GM23338 (cell line): ENCODE results near the gene SLTM. TPM values are rescaled to one million over a fixed set of nuclear protein-coding genes. Genes with fewer than 3 reads are reported as not detected.
A peak's percentile ranks its signal among the peaks of the same experiment; 100 is the strongest.

ENCODE experiments used
- ATAC-seq: fragments of 200-7000 bp; cut with Tn5 transposase; 3 replicates; pipeline ENCODE4 v1.9.1; 2020
- DNase-seq: peaks from one replicate; pipeline ENCODE4 v3.0.0-alpha.2; 2015; ENCODE audit warnings: low spot score
- H2AFZ ChIP-seq: fragments of 200-600 bp; sonication (generic); 2 replicates; pipeline ENCODE4 v1.8.0; 2016; ENCODE audit warnings: antibody characterized with exemption, mild to moderate bottlenecking, moderate library complexity
- H3F3A ChIP-seq: fragments of 200-600 bp; sonication (generic); replicated peaks from 2 replicates; pipeline ENCODE4 v1.8.0; 2017; ENCODE audit warnings: antibody characterized with exemption, mixed run types, low read depth
- H3K27ac ChIP-seq: fragments of 200-600 bp; sonication (generic); 2 replicates; pipeline ENCODE4 v1.6.1; 2016; ENCODE audit warnings: low read depth
- H3K27me3 ChIP-seq: fragments of 200-600 bp; sonication (generic); 2 replicates; pipeline ENCODE4 v1.8.0; 2016; ENCODE audit warnings: mild to moderate bottlenecking, mixed run types, moderate library complexity; ENCODE audit not compliant: insufficient read depth
- H3K36me3 ChIP-seq: fragments of 200-600 bp; sonication (generic); 2 replicates; pipeline ENCODE4 v1.8.0; 2016; ENCODE audit warnings: mild to moderate bottlenecking; ENCODE audit not compliant: insufficient read depth
- H3K4me1 ChIP-seq: fragments of 200-600 bp; sonication (generic); 2 replicates; pipeline ENCODE4 v1.8.0; 2016; ENCODE audit warnings: mild to moderate bottlenecking, moderate library complexity; ENCODE audit not compliant: insufficient read depth
- H3K4me2 ChIP-seq: fragments of 200-600 bp; sonication (generic); 2 replicates; pipeline ENCODE4 v1.7.1; 2017; ENCODE audit warnings: mixed run types
- H3K4me3 ChIP-seq: fragments of 200-600 bp; sonication (generic); 2 replicates; pipeline ENCODE4 v1.6.1; 2016; ENCODE audit warnings: mixed run types
- H3K79me2 ChIP-seq: fragments of 200-600 bp; sonication (generic); replicated peaks from 2 replicates; pipeline ENCODE4 v1.8.0; 2017; ENCODE audit warnings: mild to moderate bottlenecking; ENCODE audit not compliant: insufficient read depth
- H3K9me2 ChIP-seq: fragments of 200-600 bp; sonication (generic); 2 replicates; pipeline ENCODE4 v1.8.0; 2017; ENCODE audit not compliant: insufficient read depth
- H4K20me1 ChIP-seq: fragments of 200-600 bp; sonication (generic); replicated peaks from 2 replicates; pipeline ENCODE4 v1.8.0; 2017; ENCODE audit warnings: mild to moderate bottlenecking; ENCODE audit not compliant: insufficient read depth
- H3K27ac Mint-ChIP-seq: 2 replicates; pipeline ENCODE4 v1.8.0; 2020; ENCODE audit warnings: inconsistent platforms, mild to moderate bottlenecking, moderate library complexity, mixed read lengths
- H3K27me3 Mint-ChIP-seq: 3 replicates; pipeline ENCODE4 v1.8.0; 2022; ENCODE audit warnings: low read depth, mild to moderate bottlenecking, moderate library complexity, mixed read lengths, inconsistent platforms; ENCODE audit not compliant: insufficient read depth, poor library complexity
- H3K36me3 Mint-ChIP-seq: 3 replicates; pipeline ENCODE4 v1.8.0; 2021; ENCODE audit warnings: low read depth, mild to moderate bottlenecking, inconsistent platforms, moderate library complexity, mixed read lengths
- H3K4me1 Mint-ChIP-seq: 3 replicates; pipeline ENCODE4 v1.8.0; 2020; ENCODE audit warnings: mild to moderate bottlenecking, inconsistent platforms, mixed read lengths
- H3K4me3 Mint-ChIP-seq: 3 replicates; pipeline ENCODE4 v1.8.0; 2021; ENCODE audit warnings: moderate library complexity, mild to moderate bottlenecking, inconsistent platforms, mixed read lengths
- H3K9me3 Mint-ChIP-seq: 3 replicates; pipeline ENCODE4 v1.8.0; 2020; ENCODE audit warnings: moderate library complexity, mild to moderate bottlenecking, inconsistent platforms, mixed read lengths
- JUNB ChIP-seq: IDR thresholded peaks from one replicate; pipeline ENCODE4 v1.6.1; 2016; ENCODE audit warnings: antibody characterized with exemption; ENCODE audit not compliant: unreplicated experiment
- POLR2AphosphoS5 ChIP-seq: IDR thresholded peaks from 2 replicates; pipeline ENCODE4 v1.6.1; 2016; ENCODE audit warnings: antibody characterized with exemption, low read depth
- ZNF331 ChIP-seq: fragments of 250-450 bp; sonication (Bioruptor Pico); IDR thresholded peaks from 2 replicates; pipeline ENCODE4 v1.5.0; 2020; ENCODE audit warnings: low read depth, mild to moderate bottlenecking, moderate library complexity
- polyA plus RNA-seq: library from polyadenylated mRNA; unstranded; fragments of >200 nt; fragmentation: Nextera tagmentation; extraction: Ambion mirVana; gene quantifications from 2 replicates; pipeline ENCODE4 v1.2.1, GENCODE V29; 2016
- total RNA-seq: library from RNA; depleted of rRNA; stranded (reverse); fragments of >200 nt; shearing (Covaris generic); gene quantifications from 2 replicates; pipeline ENCODE4 v1.2.3, GENCODE V29; 2014
- TF ChIP-seq, protein P1 (sequence below), 2 experiments: fragments of 200-600 bp in 1 of 2; sonication (generic) in 1 of 2; conservative IDR thresholded peaks; 2 replicates each; pipeline versions ENCODE4 v1.5.1 to v1.6.1; 2016 to 2017; ENCODE audit warnings: antibody characterized with exemption in 2 of 2, low read depth in 2 of 2, mild to moderate bottlenecking in 2 of 2, moderate library complexity in 1 of 2
- TF ChIP-seq, protein P2 (sequence below): IDR thresholded peaks from 2 replicates; pipeline ENCODE4 v1.6.1; 2016; ENCODE audit warnings: antibody characterized with exemption
- TF ChIP-seq, protein P3 (sequence below): fragments of 250-450 bp; sonication (Bioruptor Pico); IDR thresholded peaks from 2 replicates; pipeline ENCODE4 v1.5.0; 2020; ENCODE audit warnings: mild to moderate bottlenecking, moderate library complexity
- TF ChIP-seq, protein P4 (sequence below): IDR thresholded peaks from one replicate; pipeline ENCODE4 v1.6.1; 2018; ENCODE audit warnings: antibody characterized with exemption; ENCODE audit not compliant: unreplicated experiment

Gene SLTM
- total and polyA plus RNA-seq, 2 experiments from 2014 or later = 210 to 476 TPM

DNA sequence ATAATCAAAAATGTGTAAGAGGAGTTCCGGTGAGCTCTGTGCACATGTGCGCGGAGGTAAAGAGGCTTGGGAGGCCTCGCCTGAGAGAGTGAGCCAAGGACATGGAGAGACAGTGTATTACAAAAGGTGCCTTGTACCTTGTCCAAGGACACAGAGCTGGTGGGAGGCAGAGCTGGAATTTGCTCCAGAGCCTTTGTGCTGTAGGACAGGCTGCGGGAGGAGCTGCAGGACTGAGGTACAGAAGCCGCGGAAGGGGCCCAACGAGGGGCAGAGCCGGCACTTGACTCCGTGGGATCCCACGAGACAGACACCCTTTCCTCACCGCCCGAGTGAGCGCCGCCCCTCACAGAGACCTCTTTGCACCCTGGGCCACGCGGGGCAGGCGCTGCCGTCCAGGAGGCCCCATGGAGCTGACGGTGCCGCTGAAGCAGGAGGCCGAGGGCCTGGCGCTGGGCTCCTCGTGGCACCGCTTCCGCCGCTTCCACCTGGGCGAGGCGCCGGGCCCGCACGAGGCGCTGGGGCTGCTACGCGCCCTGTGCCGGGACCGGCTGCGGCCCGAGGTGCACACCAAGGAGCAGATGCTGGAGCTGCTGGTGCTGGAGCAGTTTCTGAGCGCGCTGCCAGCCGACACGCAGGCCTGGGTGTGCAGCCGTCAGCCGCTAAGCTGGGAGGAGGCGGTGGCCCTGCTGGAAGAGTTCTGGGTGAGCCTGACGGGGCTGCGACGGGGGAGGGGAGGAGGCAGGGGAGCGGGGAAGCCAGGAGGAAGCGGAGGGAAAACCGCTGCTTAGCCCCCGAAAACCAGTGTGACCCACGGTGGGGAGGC is 68.7 kb downstream of the SLTM start:
- Mint-ChIP-seq H3K4me1 (peaks cover 10% of the 10 kb centered on the region), H3K36me3 (peaks cover 7% of the 10 kb centered on the region), H3K9me3 (peaks cover 3% of the 10 kb centered on the region), H3K27me3 (peaks cover 17% of the 10 kb centered on the region), H3K4me3 (peak overlapping the region; percentile 60), H3K27ac (no peak overlapping the region; the same call in 1 of the 2 replicates)
- TF ChIP-seq, protein P1, sequence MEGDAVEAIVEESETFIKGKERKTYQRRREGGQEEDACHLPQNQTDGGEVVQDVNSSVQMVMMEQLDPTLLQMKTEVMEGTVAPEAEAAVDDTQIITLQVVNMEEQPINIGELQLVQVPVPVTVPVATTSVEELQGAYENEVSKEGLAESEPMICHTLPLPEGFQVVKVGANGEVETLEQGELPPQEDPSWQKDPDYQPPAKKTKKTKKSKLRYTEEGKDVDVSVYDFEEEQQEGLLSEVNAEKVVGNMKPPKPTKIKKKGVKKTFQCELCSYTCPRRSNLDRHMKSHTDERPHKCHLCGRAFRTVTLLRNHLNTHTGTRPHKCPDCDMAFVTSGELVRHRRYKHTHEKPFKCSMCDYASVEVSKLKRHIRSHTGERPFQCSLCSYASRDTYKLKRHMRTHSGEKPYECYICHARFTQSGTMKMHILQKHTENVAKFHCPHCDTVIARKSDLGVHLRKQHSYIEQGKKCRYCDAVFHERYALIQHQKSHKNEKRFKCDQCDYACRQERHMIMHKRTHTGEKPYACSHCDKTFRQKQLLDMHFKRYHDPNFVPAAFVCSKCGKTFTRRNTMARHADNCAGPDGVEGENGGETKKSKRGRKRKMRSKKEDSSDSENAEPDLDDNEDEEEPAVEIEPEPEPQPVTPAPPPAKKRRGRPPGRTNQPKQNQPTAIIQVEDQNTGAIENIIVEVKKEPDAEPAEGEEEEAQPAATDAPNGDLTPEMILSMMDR (conservative IDR thresholded peaks at IDR 0.05; ENCODE audit: low read depth in 2 of 2) = peak in 1 of 2 experiments; percentile 32; a peak in 2 of 4 replicates
- no peak for TF ChIP-seq ZNF331 (CRISPR knock-in tag)
- Histone ChIP-seq H3K36me3 (no peaks in the 10 kb centered on the region), H3F3A (0 out of 2 replicates have a peak, but pooled peaks cover 6% of the 10 kb centered on the region), H3K27ac (no peak overlapping the region), H3K79me2 (no peaks in the 10 kb centered on the region), H4K20me1 (no peaks in the 10 kb centered on the region), H3K4me1 (no peaks in the 10 kb centered on the region; the same call in 1 of the 2 replicates), H3K4me2 (peak overlapping the region; percentile 81), H3K27me3 (peaks cover 9% of the 10 kb centered on the region; the same call in 1 of the 2 replicates), H3K4me3 (peak overlapping the region; percentile 52), H2AFZ (peak overlapping the region; percentile 13), H3K9me2 (no peaks in the 10 kb centered on the region)
- ATAC-seq = peak; percentile 85
- peak; percentile 80 for DNase-seq

DNA sequence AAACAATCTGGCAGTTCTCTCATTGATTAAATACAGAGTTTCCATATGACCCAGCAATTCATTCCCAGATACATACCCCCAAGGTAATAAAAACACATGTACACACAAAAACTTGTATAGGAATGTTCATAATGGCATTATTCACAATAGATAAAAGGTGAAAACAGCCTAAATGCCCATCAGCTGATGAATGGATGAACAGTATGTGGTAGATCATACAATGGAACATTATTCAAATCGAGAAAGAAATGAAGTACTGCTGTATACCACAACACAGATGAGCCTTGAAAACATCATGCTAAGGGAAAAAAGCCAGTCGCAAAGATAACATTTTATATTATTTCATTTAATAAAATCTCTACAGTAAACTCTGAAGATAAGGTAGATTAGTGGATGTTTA is 71.2 kb downstream of the SLTM start:
- Histone ChIP-seq H3K9me2 (no peaks in the 10 kb centered on the region), H3K27ac (no peak overlapping the region), H3K4me2 (no peak overlapping the region), H2AFZ (no peak overlapping the region), H3K36me3 (no peaks in the 10 kb centered on the region), H4K20me1 (no peaks in the 10 kb centered on the region), H3F3A (0 out of 2 replicates have a peak, but pooled peaks cover 1% of the 10 kb centered on the region), H3K79me2 (no peaks in the 10 kb centered on the region), H3K27me3 (peaks cover 9% of the 10 kb centered on the region; the same call in 1 of the 2 replicates), H3K4me1 (no peaks in the 10 kb centered on the region; the same call in 1 of the 2 replicates), H3K4me3 (no peak overlapping the region)
- ATAC-seq (no peak), DNase-seq (no peak)
- peaks cover 14% of the 10 kb centered on the region for H3K27me3 Mint-ChIP-seq
- peaks cover 2% of the 10 kb centered on the region; the same call in 2 of the 3 replicates for H3K36me3 Mint-ChIP-seq
- no peak overlapping the region for H3K27ac Mint-ChIP-seq
- H3K4me1 Mint-ChIP-seq = peaks cover 8% of the 10 kb centered on the region
- no peak overlapping the region for H3K4me3 Mint-ChIP-seq
- peaks cover 1% of the 10 kb centered on the region; the same call in 2 of the 3 replicates for H3K9me3 Mint-ChIP-seq
- TF ChIP-seq, protein P2, sequence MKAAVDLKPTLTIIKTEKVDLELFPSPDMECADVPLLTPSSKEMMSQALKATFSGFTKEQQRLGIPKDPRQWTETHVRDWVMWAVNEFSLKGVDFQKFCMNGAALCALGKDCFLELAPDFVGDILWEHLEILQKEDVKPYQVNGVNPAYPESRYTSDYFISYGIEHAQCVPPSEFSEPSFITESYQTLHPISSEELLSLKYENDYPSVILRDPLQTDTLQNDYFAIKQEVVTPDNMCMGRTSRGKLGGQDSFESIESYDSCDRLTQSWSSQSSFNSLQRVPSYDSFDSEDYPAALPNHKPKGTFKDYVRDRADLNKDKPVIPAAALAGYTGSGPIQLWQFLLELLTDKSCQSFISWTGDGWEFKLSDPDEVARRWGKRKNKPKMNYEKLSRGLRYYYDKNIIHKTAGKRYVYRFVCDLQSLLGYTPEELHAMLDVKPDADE = no peak
- TF ChIP-seq, protein P3, sequence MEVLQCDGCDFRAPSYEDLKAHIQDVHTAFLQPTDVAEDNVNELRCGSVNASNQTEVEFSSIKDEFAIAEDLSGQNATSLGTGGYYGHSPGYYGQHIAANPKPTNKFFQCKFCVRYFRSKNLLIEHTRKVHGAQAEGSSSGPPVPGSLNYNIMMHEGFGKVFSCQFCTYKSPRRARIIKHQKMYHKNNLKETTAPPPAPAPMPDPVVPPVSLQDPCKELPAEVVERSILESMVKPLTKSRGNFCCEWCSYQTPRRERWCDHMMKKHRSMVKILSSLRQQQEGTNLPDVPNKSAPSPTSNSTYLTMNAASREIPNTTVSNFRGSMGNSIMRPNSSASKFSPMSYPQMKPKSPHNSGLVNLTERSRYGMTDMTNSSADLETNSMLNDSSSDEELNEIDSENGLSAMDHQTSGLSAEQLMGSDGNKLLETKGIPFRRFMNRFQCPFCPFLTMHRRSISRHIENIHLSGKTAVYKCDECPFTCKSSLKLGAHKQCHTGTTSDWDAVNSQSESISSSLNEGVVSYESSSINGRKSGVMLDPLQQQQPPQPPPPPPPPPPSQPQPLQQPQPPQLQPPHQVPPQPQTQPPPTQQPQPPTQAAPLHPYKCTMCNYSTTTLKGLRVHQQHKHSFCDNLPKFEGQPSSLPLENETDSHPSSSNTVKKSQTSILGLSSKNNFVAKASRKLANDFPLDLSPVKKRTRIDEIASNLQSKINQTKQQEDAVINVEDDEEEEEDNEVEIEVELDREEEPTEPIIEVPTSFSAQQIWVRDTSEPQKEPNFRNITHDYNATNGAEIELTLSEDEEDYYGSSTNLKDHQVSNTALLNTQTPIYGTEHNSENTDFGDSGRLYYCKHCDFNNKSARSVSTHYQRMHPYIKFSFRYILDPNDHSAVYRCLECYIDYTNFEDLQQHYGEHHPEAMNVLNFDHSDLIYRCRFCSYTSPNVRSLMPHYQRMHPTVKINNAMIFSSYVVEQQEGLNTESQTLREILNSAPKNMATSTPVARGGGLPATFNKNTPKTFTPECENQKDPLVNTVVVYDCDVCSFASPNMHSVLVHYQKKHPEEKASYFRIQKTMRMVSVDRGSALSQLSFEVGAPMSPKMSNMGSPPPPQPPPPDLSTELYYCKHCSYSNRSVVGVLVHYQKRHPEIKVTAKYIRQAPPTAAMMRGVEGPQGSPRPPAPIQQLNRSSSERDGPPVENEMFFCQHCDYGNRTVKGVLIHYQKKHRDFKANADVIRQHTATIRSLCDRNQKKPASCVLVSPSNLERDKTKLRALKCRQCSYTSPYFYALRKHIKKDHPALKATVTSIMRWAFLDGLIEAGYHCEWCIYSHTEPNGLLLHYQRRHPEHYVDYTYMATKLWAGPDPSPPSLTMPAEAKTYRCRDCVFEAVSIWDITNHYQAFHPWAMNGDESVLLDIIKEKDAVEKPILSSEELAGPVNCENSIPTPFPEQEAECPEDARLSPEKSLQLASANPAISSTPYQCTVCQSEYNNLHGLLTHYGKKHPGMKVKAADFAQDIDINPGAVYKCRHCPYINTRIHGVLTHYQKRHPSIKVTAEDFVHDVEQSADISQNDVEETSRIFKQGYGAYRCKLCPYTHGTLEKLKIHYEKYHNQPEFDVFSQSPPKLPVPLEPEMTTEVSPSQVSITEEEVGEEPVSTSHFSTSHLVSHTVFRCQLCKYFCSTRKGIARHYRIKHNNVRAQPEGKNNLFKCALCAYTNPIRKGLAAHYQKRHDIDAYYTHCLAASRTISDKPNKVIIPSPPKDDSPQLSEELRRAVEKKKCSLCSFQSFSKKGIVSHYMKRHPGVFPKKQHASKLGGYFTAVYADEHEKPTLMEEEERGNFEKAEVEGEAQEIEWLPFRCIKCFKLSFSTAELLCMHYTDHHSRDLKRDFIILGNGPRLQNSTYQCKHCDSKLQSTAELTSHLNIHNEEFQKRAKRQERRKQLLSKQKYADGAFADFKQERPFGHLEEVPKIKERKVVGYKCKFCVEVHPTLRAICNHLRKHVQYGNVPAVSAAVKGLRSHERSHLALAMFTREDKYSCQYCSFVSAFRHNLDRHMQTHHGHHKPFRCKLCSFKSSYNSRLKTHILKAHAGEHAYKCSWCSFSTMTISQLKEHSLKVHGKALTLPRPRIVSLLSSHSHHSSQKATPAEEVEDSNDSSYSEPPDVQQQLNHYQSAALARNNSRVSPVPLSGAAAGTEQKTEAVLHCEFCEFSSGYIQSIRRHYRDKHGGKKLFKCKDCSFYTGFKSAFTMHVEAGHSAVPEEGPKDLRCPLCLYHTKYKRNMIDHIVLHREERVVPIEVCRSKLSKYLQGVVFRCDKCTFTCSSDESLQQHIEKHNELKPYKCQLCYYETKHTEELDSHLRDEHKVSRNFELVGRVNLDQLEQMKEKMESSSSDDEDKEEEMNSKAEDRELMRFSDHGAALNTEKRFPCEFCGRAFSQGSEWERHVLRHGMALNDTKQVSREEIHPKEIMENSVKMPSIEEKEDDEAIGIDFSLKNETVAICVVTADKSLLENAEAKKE (CRISPR knock-in tag) = no peak
- TF ChIP-seq, protein P4, sequence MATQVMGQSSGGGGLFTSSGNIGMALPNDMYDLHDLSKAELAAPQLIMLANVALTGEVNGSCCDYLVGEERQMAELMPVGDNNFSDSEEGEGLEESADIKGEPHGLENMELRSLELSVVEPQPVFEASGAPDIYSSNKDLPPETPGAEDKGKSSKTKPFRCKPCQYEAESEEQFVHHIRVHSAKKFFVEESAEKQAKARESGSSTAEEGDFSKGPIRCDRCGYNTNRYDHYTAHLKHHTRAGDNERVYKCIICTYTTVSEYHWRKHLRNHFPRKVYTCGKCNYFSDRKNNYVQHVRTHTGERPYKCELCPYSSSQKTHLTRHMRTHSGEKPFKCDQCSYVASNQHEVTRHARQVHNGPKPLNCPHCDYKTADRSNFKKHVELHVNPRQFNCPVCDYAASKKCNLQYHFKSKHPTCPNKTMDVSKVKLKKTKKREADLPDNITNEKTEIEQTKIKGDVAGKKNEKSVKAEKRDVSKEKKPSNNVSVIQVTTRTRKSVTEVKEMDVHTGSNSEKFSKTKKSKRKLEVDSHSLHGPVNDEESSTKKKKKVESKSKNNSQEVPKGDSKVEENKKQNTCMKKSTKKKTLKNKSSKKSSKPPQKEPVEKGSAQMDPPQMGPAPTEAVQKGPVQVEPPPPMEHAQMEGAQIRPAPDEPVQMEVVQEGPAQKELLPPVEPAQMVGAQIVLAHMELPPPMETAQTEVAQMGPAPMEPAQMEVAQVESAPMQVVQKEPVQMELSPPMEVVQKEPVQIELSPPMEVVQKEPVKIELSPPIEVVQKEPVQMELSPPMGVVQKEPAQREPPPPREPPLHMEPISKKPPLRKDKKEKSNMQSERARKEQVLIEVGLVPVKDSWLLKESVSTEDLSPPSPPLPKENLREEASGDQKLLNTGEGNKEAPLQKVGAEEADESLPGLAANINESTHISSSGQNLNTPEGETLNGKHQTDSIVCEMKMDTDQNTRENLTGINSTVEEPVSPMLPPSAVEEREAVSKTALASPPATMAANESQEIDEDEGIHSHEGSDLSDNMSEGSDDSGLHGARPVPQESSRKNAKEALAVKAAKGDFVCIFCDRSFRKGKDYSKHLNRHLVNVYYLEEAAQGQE = no peak
- TF ChIP-seq JUNB = no peak
- no peak for TF ChIP-seq POLR2AphosphoS5
